ENCODE data around the gene STOML1. TPM values are rescaled to one million over a fixed set of nuclear protein-coding genes. Genes with fewer than 3 reads are reported as not detected.

STOML1 gene
- total RNA-seq, 1 donor from 2014 or later = 10.6 TPM

- intact Hi-C loops (cut with micrococcal nuclease) = no loop called here
- TF ChIP-seq CTCF (IDR thresholded peaks at IDR 0.05) = no peak
- Mint-ChIP-seq H3K9me3 (no peaks in the 10 kb centered on the region), H3K4me1 (no peaks in the 10 kb centered on the region), H3K36me3 (ENCODE audit: low read depth) (peaks cover 76% of the 10 kb centered on the region), H3K27ac (no peak overlapping the region), H3K27me3 (no peaks in the 10 kb centered on the region), H3K4me3 (no peak overlapping the region)
- ATAC-seq (ENCODE audit: low read depth) (no peak), DNase-seq (no peak)
- CTCF ChIA-PET = no interaction called here
- POLR2A ChIA-PET = no interaction called here
These were observed 42.2 kb upstream of the STOML1 start for GRCh38 chr15:74034206-74034755.

- H3K4me3 Mint-ChIP-seq = no peak overlapping the region
- H3K36me3 Mint-ChIP-seq (ENCODE audit: low read depth) = peaks cover 78% of the 10 kb centered on the region
- H3K27me3 Mint-ChIP-seq = no peaks in the 10 kb centered on the region
- no peak for TF ChIP-seq CTCF (IDR thresholded peaks at IDR 0.05)
- no peaks in the 10 kb centered on the region for H3K9me3 Mint-ChIP-seq
- H3K4me1 Mint-ChIP-seq = no peaks in the 10 kb centered on the region
- DNase-seq = no peak
- ChIA-PET POLR2A (interaction anchor here (0.7 kb wide), 1 partner anchor 61 kb away, joined by 4 read pairs; no protein-coding TSS in a partner anchor), CTCF (no interaction called here)
- intact Hi-C loops (cut with micrococcal nuclease) = no loop called here
- no peak for ATAC-seq (ENCODE audit: low read depth)
- H3K27ac Mint-ChIP-seq = no peak overlapping the region
These were observed 40.8 kb upstream of the STOML1 start for GRCh38 chr15:74032606-74033561.

- no peak overlapping the region for H3K27ac Mint-ChIP-seq
- ChIA-PET POLR2A (interaction anchor here (0.7 kb wide), 1 partner anchor 60 kb away, joined by 4 read pairs; no protein-coding TSS in a partner anchor), CTCF (no interaction called here)
- no peak overlapping the region for H3K4me3 Mint-ChIP-seq
- no peaks in the 10 kb centered on the region for H3K4me1 Mint-ChIP-seq
- peaks cover 72% of the 10 kb centered on the region for H3K36me3 Mint-ChIP-seq (ENCODE audit: low read depth)
- intact Hi-C loops (cut with micrococcal nuclease) = no loop called here
- H3K9me3 Mint-ChIP-seq = no peaks in the 10 kb centered on the region
- H3K27me3 Mint-ChIP-seq = no peaks in the 10 kb centered on the region
- DNase-seq = no peak
- ATAC-seq (ENCODE audit: low read depth) = no peak
- no peak for TF ChIP-seq CTCF (IDR thresholded peaks at IDR 0.05)
These were observed 40.0 kb upstream of the STOML1 start for GRCh38 chr15:74032046-74032445.

- no peak for ATAC-seq (ENCODE audit: low read depth)
- H3K27ac Mint-ChIP-seq = no peak overlapping the region
These were observed 36.6 kb upstream of the STOML1 start for GRCh38 chr15:74028646-74029045.

More at GRCh38 chr15:74028646-74029045, 36.6 kb upstream of the STOML1 start:
- no peaks in the 10 kb centered on the region for H3K9me3 Mint-ChIP-seq
- H3K4me1 Mint-ChIP-seq = no peaks in the 10 kb centered on the region
- no peak for DNase-seq
- ChIA-PET POLR2A (no interaction called here), CTCF (interaction anchor here (1.6 kb wide), 1 partner anchor 8 kb away, joined by 5 read pairs; no protein-coding TSS in a partner anchor)
- H3K4me3 Mint-ChIP-seq = no peak overlapping the region
- TF ChIP-seq CTCF (IDR thresholded peaks at IDR 0.05) = no peak
- intact Hi-C loops (cut with micrococcal nuclease) = no loop called here
- H3K36me3 Mint-ChIP-seq (ENCODE audit: low read depth) = peaks cover 67% of the 10 kb centered on the region
- H3K27me3 Mint-ChIP-seq = no peaks in the 10 kb centered on the region
